Ishikawa (cell line): ENCODE data around the gene ROGDI.

Experiments
- CEBPB ChIP-seq: IDR thresholded peaks from 2 replicates; pipeline ENCODE4 v1.6.1; 2012
- EGR1 ChIP-seq: IDR thresholded peaks from 2 replicates; pipeline ENCODE4 v1.6.1; 2012
- EP300 ChIP-seq: IDR thresholded peaks from 2 replicates; pipeline ENCODE4 v1.6.1; 2012; ENCODE audit warnings: borderline replicate concordance
- FOXM1 ChIP-seq: IDR thresholded peaks from 2 replicates; pipeline ENCODE4 v1.6.1; 2012; ENCODE audit warnings: low read depth, borderline replicate concordance
- NFIC ChIP-seq: IDR thresholded peaks from 2 replicates; pipeline ENCODE4 v1.6.1; 2012
- TAF1 ChIP-seq: IDR thresholded peaks from 2 replicates; pipeline ENCODE4 v1.6.1; 2012; ENCODE audit warnings: low read depth, mild to moderate bottlenecking
- USF1 ChIP-seq: IDR thresholded peaks from 2 replicates; pipeline ENCODE4 v1.6.1; 2012
- YY1 ChIP-seq: IDR thresholded peaks from 2 replicates; pipeline ENCODE4 v1.6.1; 2012; ENCODE audit warnings: low read depth
- ZBTB7A ChIP-seq: IDR thresholded peaks from 2 replicates; pipeline ENCODE4 v1.6.1; 2012; ENCODE audit warnings: low read depth
- TF ChIP-seq, protein P1 (sequence below): IDR thresholded peaks from 2 replicates; pipeline ENCODE4 v1.6.1; 2012
- TF ChIP-seq, protein P2 (sequence below): IDR thresholded peaks from 2 replicates; pipeline ENCODE4 v1.6.1; 2012; ENCODE audit warnings: low read depth, mild to moderate bottlenecking

DNA sequence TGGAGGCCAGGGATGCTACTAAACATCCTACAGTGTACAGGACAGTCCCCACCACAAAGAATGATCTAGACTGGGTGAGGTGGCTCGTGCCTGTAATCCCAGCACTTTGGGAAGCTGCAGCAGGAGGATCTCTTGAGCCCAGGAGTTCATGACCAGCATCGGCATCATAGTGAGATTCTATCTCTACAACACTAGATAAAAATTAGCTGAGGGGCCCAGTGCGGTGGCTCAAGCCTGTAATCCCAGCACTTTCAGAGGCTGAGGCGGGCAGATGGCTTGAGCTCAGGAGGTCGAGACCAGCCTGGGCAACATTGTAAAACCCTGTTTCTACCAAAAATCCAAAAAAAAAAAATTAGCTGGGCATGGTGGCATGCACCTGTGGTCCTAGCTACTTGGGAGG is 30.1 kb downstream of the ROGDI start:
- no peak for TF ChIP-seq FOXM1
- no peak for TF ChIP-seq NFIC
- TF ChIP-seq, protein P1, sequence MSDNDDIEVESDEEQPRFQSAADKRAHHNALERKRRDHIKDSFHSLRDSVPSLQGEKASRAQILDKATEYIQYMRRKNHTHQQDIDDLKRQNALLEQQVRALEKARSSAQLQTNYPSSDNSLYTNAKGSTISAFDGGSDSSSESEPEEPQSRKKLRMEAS: no peak
- TF ChIP-seq EGR1: no peak
- TF ChIP-seq USF1: no peak
- TF ChIP-seq EP300: no peak
- TF ChIP-seq YY1: no peak
- TF ChIP-seq TAF1: no peak
- TF ChIP-seq ZBTB7A: no peak
- TF ChIP-seq, protein P2, sequence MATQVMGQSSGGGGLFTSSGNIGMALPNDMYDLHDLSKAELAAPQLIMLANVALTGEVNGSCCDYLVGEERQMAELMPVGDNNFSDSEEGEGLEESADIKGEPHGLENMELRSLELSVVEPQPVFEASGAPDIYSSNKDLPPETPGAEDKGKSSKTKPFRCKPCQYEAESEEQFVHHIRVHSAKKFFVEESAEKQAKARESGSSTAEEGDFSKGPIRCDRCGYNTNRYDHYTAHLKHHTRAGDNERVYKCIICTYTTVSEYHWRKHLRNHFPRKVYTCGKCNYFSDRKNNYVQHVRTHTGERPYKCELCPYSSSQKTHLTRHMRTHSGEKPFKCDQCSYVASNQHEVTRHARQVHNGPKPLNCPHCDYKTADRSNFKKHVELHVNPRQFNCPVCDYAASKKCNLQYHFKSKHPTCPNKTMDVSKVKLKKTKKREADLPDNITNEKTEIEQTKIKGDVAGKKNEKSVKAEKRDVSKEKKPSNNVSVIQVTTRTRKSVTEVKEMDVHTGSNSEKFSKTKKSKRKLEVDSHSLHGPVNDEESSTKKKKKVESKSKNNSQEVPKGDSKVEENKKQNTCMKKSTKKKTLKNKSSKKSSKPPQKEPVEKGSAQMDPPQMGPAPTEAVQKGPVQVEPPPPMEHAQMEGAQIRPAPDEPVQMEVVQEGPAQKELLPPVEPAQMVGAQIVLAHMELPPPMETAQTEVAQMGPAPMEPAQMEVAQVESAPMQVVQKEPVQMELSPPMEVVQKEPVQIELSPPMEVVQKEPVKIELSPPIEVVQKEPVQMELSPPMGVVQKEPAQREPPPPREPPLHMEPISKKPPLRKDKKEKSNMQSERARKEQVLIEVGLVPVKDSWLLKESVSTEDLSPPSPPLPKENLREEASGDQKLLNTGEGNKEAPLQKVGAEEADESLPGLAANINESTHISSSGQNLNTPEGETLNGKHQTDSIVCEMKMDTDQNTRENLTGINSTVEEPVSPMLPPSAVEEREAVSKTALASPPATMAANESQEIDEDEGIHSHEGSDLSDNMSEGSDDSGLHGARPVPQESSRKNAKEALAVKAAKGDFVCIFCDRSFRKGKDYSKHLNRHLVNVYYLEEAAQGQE: no peak
- no peak for TF ChIP-seq CEBPB
